ENCODE results near the gene ELOVL5. TPM values are rescaled to one million over a fixed set of nuclear protein-coding genes. Genes with fewer than 3 reads are reported as not detected.

The ELOVL5 gene
- total and polyA plus RNA-seq, 2 experiments from 2014 or later, result 83.3 to 180 TPM

GRCh38 chr6:53328375-53328774 is 20.4 kb downstream of the ELOVL5 start (continued):
- no peak for TF ChIP-seq CTCF (conservative IDR thresholded peaks at IDR 0.05; ENCODE audit: low read depth in 2 of 2)
- no peak for TF ChIP-seq CREB1 (CRISPR knock-in tag; IDR thresholded peaks at IDR 0.05; ENCODE audit: low read depth)
- no peak for TF ChIP-seq NANOG (IDR thresholded peaks at IDR 0.05; ENCODE audit: borderline replicate concordance)
- TF ChIP-seq STAT1 (IDR thresholded peaks at IDR 0.05; ENCODE audit: unreplicated experiment), result no peak
- TF ChIP-seq JUNB (IDR thresholded peaks at IDR 0.05; ENCODE audit: unreplicated experiment), result no peak
- TF ChIP-seq EZH2 (IDR thresholded peaks at IDR 0.05; ENCODE audit: low read depth, unreplicated experiment), result no peak
- TF ChIP-seq EZH2phosphoT487 (IDR thresholded peaks at IDR 0.05; ENCODE audit: unreplicated experiment), result no peak
- no peak for TF ChIP-seq ZNF114 (CRISPR knock-in tag; IDR thresholded peaks at IDR 0.05)

GRCh38 chr6:53327017-53327395 is 21.7 kb downstream of the ELOVL5 start:
- Histone ChIP-seq H3K79me2 (replicated peaks; ENCODE audit: insufficient read depth) (peaks cover 100% of the 10 kb centered on the region), H4K20me1 (replicated peaks; ENCODE audit: insufficient read depth) (peaks cover 59% of the 10 kb centered on the region), H3F3A (replicated peaks; ENCODE audit: low read depth) (no peaks in the 10 kb centered on the region), H3K36me3 (ENCODE audit: insufficient read depth) (no peaks in the 10 kb centered on the region), H2AFZ (no peak overlapping the region), H3K4me3 (no peak overlapping the region), H3K4me2 (no peak overlapping the region; the same call in 1 of the 2 replicates), H3K9me2 (ENCODE audit: insufficient read depth) (no peaks in the 10 kb centered on the region), H3K27me3 (ENCODE audit: insufficient read depth) (no peaks in the 10 kb centered on the region), H3K4me1 (ENCODE audit: insufficient read depth) (peaks cover 24% of the 10 kb centered on the region), H3K27ac (ENCODE audit: low read depth) (no peak overlapping the region)
- DNase-seq (ENCODE audit: low spot score) (no peak), ATAC-seq (peak; percentile 29)
- Mint-ChIP-seq H3K27ac (peak overlapping the region; percentile 10; the same call in 1 of the 2 replicates), H3K27me3 (ENCODE audit: insufficient read depth, low read depth, poor library complexity) (no peaks in the 10 kb centered on the region), H3K4me1 (peaks cover 41% of the 10 kb centered on the region), H3K4me3 (no peak overlapping the region), H3K36me3 (ENCODE audit: low read depth) (no peaks in the 10 kb centered on the region), H3K9me3 (no peaks in the 10 kb centered on the region)
- no peak for TF ChIP-seq CREB1 (CRISPR knock-in tag; IDR thresholded peaks at IDR 0.05; ENCODE audit: low read depth)

GRCh38 chr6:53326372-53327016 is 22.3 kb downstream of the ELOVL5 start:
- Histone ChIP-seq H3K27ac (ENCODE audit: low read depth) (no peak overlapping the region; the same call in 1 of the 2 replicates), H3K27me3 (ENCODE audit: insufficient read depth) (no peaks in the 10 kb centered on the region), H3K4me1 (ENCODE audit: insufficient read depth) (peaks cover 27% of the 10 kb centered on the region), H3F3A (replicated peaks; ENCODE audit: low read depth) (no peaks in the 10 kb centered on the region), H3K4me2 (no peak overlapping the region; the same call in 1 of the 2 replicates), H3K36me3 (ENCODE audit: insufficient read depth) (no peaks in the 10 kb centered on the region), H2AFZ (no peak overlapping the region), H3K4me3 (no peak overlapping the region), H4K20me1 (replicated peaks; ENCODE audit: insufficient read depth) (peaks cover 59% of the 10 kb centered on the region), H3K9me2 (ENCODE audit: insufficient read depth) (no peaks in the 10 kb centered on the region), H3K79me2 (replicated peaks; ENCODE audit: insufficient read depth) (peaks cover 100% of the 10 kb centered on the region)
- ATAC-seq (peak; percentile 63), DNase-seq (ENCODE audit: low spot score) (no peak)
- Mint-ChIP-seq H3K4me3 (no peak overlapping the region), H3K27ac (peak overlapping the region; percentile 10), H3K4me1 (peaks cover 42% of the 10 kb centered on the region), H3K27me3 (ENCODE audit: insufficient read depth, low read depth, poor library complexity) (no peaks in the 10 kb centered on the region), H3K9me3 (no peaks in the 10 kb centered on the region), H3K36me3 (ENCODE audit: low read depth) (no peaks in the 10 kb centered on the region)
- TF ChIP-seq REST (IDR thresholded peaks at IDR 0.05; ENCODE audit: unreplicated experiment) (no peak), STAT1 (IDR thresholded peaks at IDR 0.05; ENCODE audit: unreplicated experiment) (no peak)

Measured in GM23338 (cell line).